Muscle of arm (tissue), 12 donors: ENCODE results near the gene TCHH. TPM values are rescaled to one million over a fixed set of nuclear protein-coding genes. Genes with fewer than 3 reads are reported as not detected.
"Not testable (repeated sequence)": the region's sequence is repeated elsewhere in the genome, so short reads cannot be mapped to it uniquely, and the experiment has no call there.

Experiments
- DNase-seq: peaks from one replicate; pipeline ENCODE4 v3.0.0-alpha.2; 2013
- polyA plus RNA-seq, 12 donors: library from polyadenylated mRNA; unstranded; fragments of 120-200 nt; gene quantifications; one replicate each; pipeline ENCODE4 v1.2.1, GENCODE V29; 2013; ENCODE audit not compliant: insufficient read length in 12 of 12

The TCHH gene
- polyA plus RNA-seq, 12 donors, result 0.04 to 0.14 (median 0.06) TPM; not detected in 6

DNA sequence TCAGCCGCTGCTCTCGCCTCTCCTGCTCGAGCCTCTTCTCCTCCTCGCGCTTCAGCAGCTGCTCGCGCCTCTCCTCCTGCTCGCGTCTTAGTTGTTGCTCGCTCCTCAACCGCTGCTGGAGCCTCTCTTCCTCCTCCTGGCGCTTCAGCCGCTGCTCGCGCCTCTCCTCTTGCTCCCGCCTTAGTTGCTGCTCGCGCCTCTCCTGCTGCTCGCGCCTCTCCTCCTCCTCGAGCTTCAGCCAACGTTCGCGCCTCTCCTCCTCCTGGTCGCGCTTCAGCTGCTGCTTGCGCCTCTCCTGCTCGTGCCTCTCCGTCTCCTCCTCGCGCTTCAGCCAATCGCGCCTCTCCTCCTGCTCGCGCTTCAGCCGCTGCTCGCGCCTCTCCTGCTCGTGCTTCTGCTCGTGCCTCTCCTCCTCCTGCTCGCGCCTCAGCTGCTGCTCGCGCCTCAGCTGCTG lies 3.7 kb downstream of the TCHH start:
- DNase-seq, result no peak

- DNase-seq, result no peak
These were observed 4.3 kb downstream of the TCHH start for GRCh38 chr1:152110860-152111514.

- no peak for DNase-seq
These were observed 4.8 kb downstream of the TCHH start for GRCh38 chr1:152110365-152110859.

- DNase-seq, result no peak
These were observed 5.3 kb downstream of the TCHH start for GRCh38 chr1:152109998-152110294.

GRCh38 chr1:152109231-152109997 lies 5.8 kb downstream of the TCHH start:
- DNase-seq, result no peak

- DNase-seq, result no peak
These were observed 6.4 kb downstream of the TCHH start for GRCh38 chr1:152108882-152109222.

DNA sequence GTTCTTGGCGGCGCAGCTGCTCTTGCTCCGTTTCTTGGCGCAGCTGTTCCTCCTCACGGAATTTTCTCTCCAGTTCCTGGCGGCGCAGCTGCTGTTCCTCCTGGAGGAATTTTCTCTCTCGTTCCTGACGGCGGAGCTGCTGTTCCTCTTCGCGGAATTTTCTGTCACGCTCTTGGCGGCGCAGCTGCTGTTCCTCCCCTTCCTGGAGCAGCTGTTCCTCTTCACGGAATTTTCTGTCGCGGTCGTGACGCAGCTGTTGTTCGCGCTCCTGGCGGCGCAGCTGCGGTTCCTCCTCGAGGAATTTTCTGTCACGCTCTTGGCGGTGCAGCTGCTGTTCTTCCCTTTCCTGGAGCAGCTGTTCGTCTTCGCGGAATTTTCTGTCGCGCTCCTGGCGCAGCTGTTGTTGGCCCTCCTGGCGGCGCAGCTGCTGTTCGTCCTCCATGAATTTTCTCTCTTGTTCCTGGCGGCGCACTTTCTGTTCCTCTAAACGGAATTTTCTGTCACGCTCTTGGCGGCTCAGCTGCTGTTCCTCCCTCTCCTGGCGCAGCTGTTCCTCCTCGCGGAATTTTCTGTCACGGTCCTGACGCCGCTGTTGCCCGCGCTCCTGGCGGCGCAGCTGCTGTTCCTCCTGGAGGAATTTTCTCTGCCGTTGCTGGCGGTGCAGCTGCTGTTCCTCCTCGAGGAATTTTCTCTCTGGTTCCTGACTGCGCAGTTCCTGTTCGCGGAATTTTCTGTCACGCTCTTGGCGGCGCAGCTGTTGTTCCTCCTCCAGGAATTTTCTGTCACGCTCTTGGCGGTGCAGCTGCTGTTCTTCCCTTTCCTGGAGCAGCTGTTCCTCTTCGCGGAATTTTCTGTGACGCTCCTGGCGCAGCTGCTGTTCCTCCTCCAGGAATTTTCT lies 7.0 kb downstream of the TCHH start:
- DNase-seq, result no peak

DNA sequence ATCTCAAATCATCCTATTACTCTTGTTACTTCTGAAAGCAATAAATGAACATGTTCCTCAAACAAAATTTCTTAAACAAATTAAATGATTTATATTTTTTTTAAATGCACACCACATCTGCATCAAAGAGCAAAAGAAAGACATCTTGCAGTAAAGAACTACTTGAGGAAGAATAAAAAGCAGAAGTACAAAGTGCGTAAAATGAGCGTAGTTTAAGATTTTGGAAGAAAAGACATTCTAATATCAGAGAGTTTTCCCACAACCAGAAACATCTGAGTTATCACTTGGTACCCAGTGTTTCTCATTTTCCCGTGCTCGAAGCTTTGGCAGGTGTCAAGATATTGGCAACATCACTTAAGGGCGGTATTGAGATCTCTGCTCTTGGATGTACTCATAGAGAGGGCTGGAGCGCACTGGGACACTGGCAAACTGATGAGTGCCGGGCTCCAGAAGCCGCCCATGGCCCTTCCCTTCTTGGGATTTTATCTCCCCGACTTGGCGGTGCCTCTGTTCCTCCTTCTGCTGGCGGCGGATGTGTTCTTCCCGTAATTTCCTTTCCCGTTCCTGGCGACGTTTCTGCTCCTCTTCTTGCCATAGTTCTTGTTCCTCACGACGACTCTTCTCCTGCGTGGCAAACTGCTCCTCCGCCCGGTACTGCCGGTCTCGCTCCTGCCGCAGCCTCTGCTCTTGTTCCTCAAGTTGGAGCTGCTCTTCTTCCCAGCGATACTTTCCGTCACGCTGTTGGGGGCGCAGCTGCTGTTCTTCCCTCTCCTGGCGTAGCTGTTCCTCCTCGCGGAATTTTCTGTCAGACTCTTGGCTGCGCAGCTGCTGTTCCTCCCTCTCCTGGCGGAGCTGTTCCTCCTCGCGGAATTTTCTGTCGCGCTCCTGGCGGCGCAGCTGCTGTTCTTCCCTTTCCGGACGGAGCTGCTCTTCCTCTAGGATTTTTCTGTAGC lies 7.9 kb downstream of the TCHH start:
- DNase-seq, result no peak

- no peak for DNase-seq
These were observed 10.4 kb downstream of the TCHH start for GRCh38 chr1:152104854-152105253.

DNA sequence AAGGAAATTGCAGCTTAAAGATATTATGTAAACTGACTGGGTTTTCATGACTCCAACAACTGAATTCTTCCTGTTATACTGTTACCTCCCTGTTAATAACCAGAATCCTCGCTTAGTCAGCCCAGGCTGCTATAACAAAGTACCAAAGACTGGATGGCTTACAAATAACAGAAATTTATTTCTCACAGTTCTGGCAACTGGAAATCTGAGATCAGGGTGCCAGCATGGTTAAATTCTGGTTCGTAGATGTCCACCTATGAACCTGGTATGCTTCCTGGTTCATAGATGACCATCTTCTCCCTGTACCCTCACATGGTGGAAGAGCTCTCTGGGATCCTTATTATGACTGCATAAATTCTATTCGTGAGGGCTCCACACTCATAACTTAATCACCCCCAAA lies 18.3 kb downstream of the TCHH start:
- DNase-seq, result no peak

DNA sequence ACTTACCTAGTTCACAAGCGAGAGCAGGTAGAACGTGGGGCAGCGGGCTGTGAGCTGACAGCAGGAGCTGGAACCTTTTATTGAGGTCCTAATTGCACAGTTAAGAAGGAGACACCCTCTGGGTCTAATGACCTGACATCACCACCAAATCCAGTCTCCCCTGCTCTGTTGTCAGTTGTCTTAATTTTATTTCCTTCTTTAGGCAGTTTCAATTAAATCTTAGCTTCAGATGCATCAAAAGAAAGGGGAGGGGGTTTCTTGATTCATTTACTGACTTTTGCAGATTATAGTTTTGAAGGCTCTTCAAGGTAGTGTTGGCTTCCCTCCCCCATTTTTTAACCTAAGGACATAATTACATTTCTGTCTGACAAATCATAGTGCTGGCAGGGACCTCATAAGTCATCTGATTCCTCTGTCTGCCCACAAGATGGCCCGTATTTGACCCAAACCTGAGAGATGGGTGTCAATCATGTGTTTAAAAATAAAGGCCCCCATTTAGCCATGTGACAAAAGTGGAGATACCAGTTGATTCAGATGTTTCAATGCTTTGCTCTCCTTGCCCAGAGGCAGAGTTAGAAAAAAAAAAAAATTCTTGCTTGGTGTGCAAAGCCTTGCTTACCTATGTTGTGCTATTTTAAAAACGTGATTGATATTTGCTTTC lies 26.1 kb downstream of the TCHH start, which contains the start of gene TCHHL1:
Gene TCHHL1, minus strand, starts transcription at position 51 of the 661 bp plus-strand sequence. CDS start 921 bp downstream, outside the sequence.
- DNase-seq, result no peak

DNA sequence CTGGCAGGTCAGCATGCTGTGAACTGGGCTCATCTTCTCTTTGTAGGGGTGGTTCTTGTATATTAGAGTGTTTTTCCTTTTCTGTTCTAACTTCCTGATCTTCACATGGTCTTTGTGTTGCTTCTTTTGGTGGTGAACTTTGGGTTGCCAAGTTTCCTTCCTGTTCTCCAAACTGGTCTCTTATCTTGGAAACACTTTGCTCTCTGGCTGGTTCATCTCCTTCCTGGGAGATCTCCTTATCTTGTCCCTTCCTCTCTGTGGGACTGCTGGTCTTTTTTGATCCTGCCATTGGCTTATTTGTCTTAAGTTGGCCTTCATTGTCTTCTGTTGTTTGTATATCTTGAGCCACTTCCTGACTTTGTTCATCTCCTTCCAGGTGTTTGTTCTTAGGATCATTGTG lies 28.5 kb downstream of the TCHH start:
- DNase-seq, result no peak

DNA sequence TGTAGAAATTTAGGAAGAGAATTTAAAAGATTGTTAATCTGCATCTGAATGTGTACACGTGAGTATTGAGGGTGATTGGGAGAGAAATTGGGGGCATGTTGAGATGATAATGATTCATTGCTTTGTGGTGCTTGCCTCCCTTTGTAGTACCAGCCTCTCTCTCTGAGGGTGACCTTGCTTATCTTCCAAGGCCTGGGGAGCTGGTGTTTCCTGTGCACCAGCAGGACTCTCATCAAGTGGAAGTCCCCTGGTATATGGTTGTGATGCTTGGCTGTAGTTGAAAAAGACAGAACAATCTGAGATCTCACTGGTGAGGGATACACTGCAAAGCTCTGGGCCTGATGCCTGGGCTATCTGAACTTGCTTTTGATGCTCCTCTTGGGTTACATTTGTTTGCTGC lies 30.4 kb downstream of the TCHH start:
- DNase-seq, result no peak

GRCh38 chr1:152081026-152081425 lies 34.2 kb downstream of the TCHH start:
- DNase-seq, result not testable (repeated sequence)

GRCh38 chr1:152080494-152080893 lies 34.8 kb downstream of the TCHH start:
- not testable (repeated sequence) for DNase-seq

DNA sequence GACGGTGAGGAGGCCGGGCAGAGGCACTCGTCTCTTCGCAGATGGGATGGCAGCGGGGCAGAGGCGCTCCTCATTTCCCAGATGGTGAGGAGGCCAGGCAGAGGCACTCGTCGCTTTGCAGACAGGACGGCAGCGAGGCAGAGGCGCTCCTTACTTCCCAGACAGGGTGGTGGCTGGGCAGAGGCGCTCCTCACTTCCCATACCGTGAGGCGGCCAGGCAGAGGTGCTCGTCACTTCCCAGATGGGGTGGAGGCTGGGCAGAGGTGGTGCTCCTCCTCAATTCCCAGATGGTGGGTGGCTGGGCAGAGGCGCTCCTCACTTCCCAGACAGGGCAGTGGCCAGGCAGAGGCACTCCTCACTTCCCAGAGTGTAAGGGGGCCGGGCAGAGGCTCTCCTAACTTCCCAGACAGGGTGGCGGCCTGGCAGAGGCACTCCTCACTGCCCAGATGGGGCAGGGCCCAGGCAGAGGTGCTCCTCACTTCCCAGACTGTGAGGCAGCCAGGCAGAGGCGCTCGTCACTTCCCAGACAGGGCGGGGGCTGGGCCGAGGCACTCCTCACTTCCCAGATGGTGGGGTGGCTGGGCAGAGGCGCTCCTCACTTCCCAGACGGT lies 36.3 kb downstream of the TCHH start:
- DNase-seq, result no peak

- DNase-seq, result no peak
These were observed 42.9 kb downstream of the TCHH start for GRCh38 chr1:152072311-152072710.

DNA sequence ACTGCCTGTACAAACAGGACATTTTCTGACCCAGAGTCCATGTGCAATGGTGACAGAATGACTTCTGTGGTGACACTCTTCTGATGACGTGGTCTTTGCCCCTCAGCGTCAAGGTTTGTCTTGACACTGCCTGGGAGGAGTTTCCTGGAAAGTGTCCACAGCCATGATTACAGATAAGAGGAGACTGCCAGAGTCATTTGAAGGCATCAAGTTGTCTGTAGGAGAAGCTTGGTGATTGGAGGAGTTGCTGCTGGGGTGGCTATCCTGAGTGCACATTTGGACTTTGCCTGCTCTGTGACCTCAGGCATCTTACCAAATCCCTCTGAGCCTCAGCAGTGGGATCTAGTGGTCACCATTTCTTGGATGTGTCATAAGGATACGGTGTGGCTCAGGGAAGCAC lies 44.1 kb downstream of the TCHH start:
- no peak for DNase-seq

GRCh38 chr1:152067929-152068328 lies 47.3 kb downstream of the TCHH start:
- DNase-seq, result no peak

GRCh38 chr1:152067150-152067549 lies 48.1 kb downstream of the TCHH start:
- no peak for DNase-seq
